Bladder microvascular endothelial cell (primary cell): ENCODE data around the gene GPR107. TPM values are rescaled to one million over a fixed set of nuclear protein-coding genes. Genes with fewer than 3 reads are reported as not detected.

Experiments used
- total RNA-seq: library from RNA; depleted of rRNA; stranded (reverse); fragments of >200 nt; gene quantifications from 2 replicates; pipeline ENCODE4 v1.2.3, GENCODE V29; 2014

The GPR107 gene
- 13.9 and 113 TPM in 2 replicates for total RNA-seq

DNA sequence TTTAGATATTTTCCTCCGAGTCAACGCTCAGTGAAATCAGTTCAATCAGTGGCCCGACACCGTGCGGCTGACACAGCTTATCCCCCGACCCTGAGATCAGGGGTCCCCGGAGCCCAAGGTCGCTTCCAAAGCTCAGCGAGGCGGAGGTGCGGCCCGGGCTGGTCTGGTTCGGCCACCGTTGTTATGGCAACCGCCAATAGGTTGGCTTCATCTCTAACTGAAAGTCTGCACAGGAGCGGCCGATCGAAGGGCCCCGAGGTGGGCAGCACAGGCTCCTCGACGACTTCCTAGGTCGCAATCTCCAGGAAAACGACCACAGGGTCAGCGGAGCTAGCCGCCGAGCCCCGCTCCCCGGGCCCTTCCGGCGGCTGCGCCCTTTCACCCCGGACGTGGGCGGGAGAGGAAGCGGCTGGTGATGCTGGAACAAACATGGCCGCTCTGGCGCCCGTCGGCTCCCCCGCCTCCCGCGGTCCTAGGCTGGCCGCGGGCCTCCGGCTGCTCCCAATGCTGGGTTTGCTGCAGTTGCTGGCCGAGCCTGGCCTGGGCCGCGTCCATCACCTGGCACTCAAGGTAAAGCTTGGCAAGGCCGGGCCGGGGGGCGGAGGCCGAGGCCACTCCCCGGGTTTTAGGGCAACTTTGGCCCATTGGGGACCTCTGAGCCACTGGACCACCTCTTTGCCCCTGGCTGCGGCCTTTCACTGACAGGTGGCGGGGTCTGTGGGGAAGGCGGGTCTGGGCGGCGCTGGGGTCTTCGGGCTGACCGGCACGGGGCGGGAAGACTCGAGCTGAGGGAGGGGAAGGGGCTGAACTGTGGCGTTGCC, at the start of gene GPR107:
GPR107 (plus strand) TSS at position 403 of the 821 bp plus-strand sequence; CDS start at position 430, 27 bp downstream.

DNA sequence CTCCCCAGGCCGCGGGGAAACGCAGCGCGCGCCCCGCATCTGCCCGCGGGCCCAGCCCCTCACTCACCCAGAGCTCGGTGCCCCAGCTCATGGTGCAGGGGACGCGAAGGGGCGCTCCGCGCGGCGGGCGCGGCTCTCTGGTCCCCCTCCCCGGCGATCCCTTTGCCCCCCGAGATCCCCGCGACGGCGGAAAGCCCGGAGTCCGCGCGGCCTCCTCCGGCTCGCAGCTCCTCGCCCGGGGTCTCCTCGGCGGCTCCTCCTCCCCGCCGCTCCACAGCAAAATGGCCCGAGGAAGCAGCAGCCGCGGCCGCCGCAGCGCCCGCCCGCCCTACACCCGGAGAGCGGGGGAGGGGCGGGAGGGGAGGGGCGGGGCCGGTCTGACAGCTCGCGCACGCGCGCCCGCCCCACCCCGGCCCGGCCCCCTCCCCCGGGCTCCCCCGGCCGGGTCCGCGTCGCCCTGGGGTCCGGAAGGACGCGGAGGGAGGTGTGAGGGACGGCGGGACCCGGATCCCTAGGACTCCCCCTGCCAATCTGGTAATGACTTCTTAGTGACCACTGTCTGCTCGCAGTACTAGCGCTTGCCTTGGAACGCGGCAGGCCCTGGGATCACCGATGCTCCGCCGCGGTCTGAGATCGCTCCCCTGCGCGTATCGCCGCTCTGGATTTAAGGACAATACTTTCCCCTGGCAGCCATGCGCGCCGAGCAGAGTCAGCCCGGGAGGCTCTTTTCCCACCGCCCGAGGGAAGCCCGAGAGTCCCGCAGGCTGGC, 10.6 kb upstream of the GPR107 start, which contains the start of gene FNBP1:
FNBP1 (minus strand) TSS at position 305 of the 769 bp plus-strand sequence; CDS start at position 91, 214 bp downstream.

DNA sequence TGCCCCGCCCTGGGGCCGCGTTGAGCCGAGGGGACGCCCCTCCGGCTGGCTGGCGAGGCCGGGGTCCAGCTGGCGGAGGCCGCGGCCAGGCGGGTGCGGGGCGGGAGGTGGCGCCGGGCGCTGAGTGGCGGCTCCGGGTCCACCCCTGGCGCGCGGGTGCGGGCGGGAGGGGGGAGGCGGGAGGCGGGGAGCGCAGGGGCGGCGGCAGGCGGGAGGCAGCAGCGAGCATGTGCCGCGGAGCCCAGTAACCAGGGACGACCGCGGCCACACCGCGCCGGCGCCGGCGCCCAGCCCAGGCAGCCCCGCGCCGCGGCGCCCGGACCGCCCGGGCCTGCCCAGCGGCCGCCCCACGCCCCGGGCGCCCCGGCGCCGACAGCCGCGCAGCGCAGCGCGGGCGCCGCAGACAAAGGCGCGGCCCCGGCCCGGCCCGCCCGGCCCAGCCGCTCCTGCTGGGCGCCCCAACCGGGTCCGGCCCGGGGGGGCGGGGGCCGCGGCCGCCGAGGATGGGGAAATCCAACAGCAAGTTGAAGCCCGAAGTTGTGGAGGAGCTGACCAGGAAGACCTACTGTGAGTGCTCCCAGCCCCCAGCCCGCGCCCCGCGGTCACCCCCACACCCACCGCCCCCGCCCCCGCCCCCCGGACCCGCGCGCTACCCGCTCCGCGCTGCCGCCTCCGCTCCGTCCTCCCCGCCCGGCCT, 118.6 kb downstream of the GPR107 start, which contains the start of gene NCS1:
NCS1 (plus strand) TSS at position 244 of the 697 bp plus-strand sequence; CDS start at position 504, 260 bp downstream.

Other genes with a start within 250 kb of the GPR107 start
- gene TOR1A, start 229.8 kb upstream of the GPR107 start, total RNA-seq: 23.2 and 34.4 TPM in 2 replicates
- gene C9orf78, start 218.6 kb upstream of the GPR107 start, total RNA-seq: 29.3 and 41.1 TPM in 2 replicates
- gene USP20, start 218.4 kb upstream of the GPR107 start, total RNA-seq: 5.5 and 10.1 TPM in 2 replicates
- 23.0 and 96.7 TPM in 2 replicates for gene FNBP1, start 10.7 kb upstream of the GPR107 start, total RNA-seq
- 7.8 and 15.5 TPM in 2 replicates for gene NCS1, start 118.5 kb downstream of the GPR107 start, total RNA-seq
- 0.19 and 0.32 TPM in 2 replicates for gene HMCN2, start 211.9 kb downstream of the GPR107 start, total RNA-seq